ENCODE data around the gene KCNG2. TPM values are rescaled to one million over a fixed set of nuclear protein-coding genes. Genes with fewer than 3 reads are reported as not detected.

Gene KCNG2
- total and polyA plus RNA-seq, 2 of the 8 experiments (the other 6 are each of a cell fraction or from before 2014, with no cell fraction given) = 0.19 to 0.74 TPM

GRCh38 chr18:79766308-79766707, 31.4 kb upstream of the KCNG2 start:
- Histone ChIP-seq H2BK5ac (ENCODE audit: low read depth, low read length) (no peak overlapping the region), H2AK5ac (ENCODE audit: low read depth, low read length) (no peak overlapping the region), H3K9ac (replicated peaks in 1 of 4; ENCODE audit: extremely low read depth in 1 of 4, low read depth in 3 of 4, low read length in 3 of 4) (no peak overlapping the region), H4K8ac (ENCODE audit: extremely low read depth, insufficient read depth, low read length) (no peak overlapping the region), H3K4me3 (ENCODE audit: extremely low read depth in 1 of 4, insufficient read depth in 2 of 4, low read depth in 3 of 4, low read length in 4 of 4) (no peak overlapping the region), H3K36me3 (ENCODE audit: control insufficient read depth in 2 of 4, insufficient read depth in 4 of 4, low read length in 3 of 4) (no peaks in the 10 kb centered on the region), H3K14ac (ENCODE audit: insufficient read length) (no peak overlapping the region), H3K9me3 (ENCODE audit: insufficient read depth in 2 of 2, low read depth in 1 of 2, low read length in 1 of 2) (peaks cover 4 to 16% of the 10 kb centered on the region in 2 experiments), H4K91ac (replicated peaks; ENCODE audit: insufficient read length, low read length) (no peak overlapping the region), H4K20me1 (replicated peaks in 1 of 2; ENCODE audit: control insufficient read depth in 1 of 2, insufficient read depth in 2 of 2, low read length in 2 of 2) (no peaks in the 10 kb centered on the region), H3K18ac (ENCODE audit: extremely low read depth, low read length) (no peak overlapping the region), H3K27ac (ENCODE audit: low read depth, low read length) (no peak overlapping the region), H2BK15ac (ENCODE audit: low read length) (no peak overlapping the region), H3K4ac (replicated peaks; ENCODE audit: insufficient read length, low read depth, low read length) (no peak overlapping the region), H3K4me1 (replicated peaks in 1 of 4; ENCODE audit: control insufficient read depth in 3 of 4, insufficient read depth in 4 of 4, low read length in 3 of 4) (no peaks in the 10 kb centered on the region), H3K23ac (ENCODE audit: insufficient read length) (no peak overlapping the region), H3K27me3 (replicated peaks in 1 of 4; ENCODE audit: control insufficient read depth in 3 of 4, extremely low read depth in 1 of 4, insufficient read depth in 3 of 4, low read length in 3 of 4) (no peaks in the 10 kb centered on the region), H3K23me2 (ENCODE audit: low read depth, low read length) (no peaks in the 10 kb centered on the region), H4K5ac (ENCODE audit: insufficient read length, low read depth, low read length) (no peak overlapping the region), H3K56ac (replicated peaks; ENCODE audit: insufficient read length, low read depth, low read length) (no peak overlapping the region), H2BK120ac (replicated peaks; ENCODE audit: low read depth, low read length) (no peak overlapping the region), H3K79me1 (ENCODE audit: low read depth, low read length) (no peaks in the 10 kb centered on the region), H2BK12ac (ENCODE audit: low read depth, low read length) (no peak overlapping the region), H3K4me2 (ENCODE audit: insufficient read depth in 1 of 2, low read depth in 2 of 2, low read length in 2 of 2) (no peak overlapping the region), H3K79me2 (ENCODE audit: control insufficient read depth in 1 of 2, insufficient read depth in 2 of 2, low read length in 2 of 2) (no peaks in the 10 kb centered on the region), H2BK20ac (ENCODE audit: low read length) (no peak overlapping the region), H2AFZ (ENCODE audit: low read length) (no peak overlapping the region)
- POLR2A ChIA-PET (ENCODE audit: partially characterized antibody) = interaction anchor here (0.5 kb wide), 1 partner anchor 88 kb away, joined by 3 read pairs; no protein-coding TSS in a partner anchor
- DNase-seq (ENCODE audit: low read depth in 1 of 2, low spot score in 2 of 2) = no peak
- 82% methylated on average over 12 of the region's 16 CpGs; no CpG with 5 or more reads in 1 of the 2 experiments for WGBS, 2 experiments (ENCODE audit: extremely low coverage in 1 of 2, insufficient coverage in 1 of 2, insufficient read length in 1 of 2, insufficient replicate concordance in 2 of 2, low coverage in 1 of 2, low lambda C conversion rate in 2 of 2, missing lambda C conversion rate in 1 of 2)
- CTCF ChIA-PET (ENCODE audit: partially characterized antibody) = interaction anchor here (0.7 to 2.0 kb wide), 4 partner anchors 12 to 107 kb away, joined by 3 to 7 read pairs (median 4); no protein-coding TSS in a partner anchor
- no peak for FAIRE-seq
- TF ChIP-seq CBX5 (IDR thresholded peaks at IDR 0.05; ENCODE audit: low read depth, low read length) (no peak), TEAD4 (IDR thresholded peaks at IDR 0.05; ENCODE audit: low read depth, low read length) (no peak), HDAC2 (IDR thresholded peaks at IDR 0.05; ENCODE audit: borderline replicate concordance in 1 of 2, low read depth in 2 of 2, low read length in 2 of 2) (no peak), JUN (IDR thresholded peaks at IDR 0.05; ENCODE audit: low read depth, low read length) (no peak), SIRT6 (IDR thresholded peaks at IDR 0.05; ENCODE audit: low read length) (no peak), SRF (IDR thresholded peaks at IDR 0.05; ENCODE audit: low read depth, low read length) (no peak), KDM1A (IDR thresholded peaks at IDR 0.05; ENCODE audit: borderline replicate concordance, low read length) (no peak), RFX5 (IDR thresholded peaks at IDR 0.05; ENCODE audit: borderline replicate concordance, low read depth, low read length) (no peak), KDM4A (IDR thresholded peaks at IDR 0.05; ENCODE audit: low read depth, low read length, severe bottlenecking) (no peak), CHD2 (IDR thresholded peaks at IDR 0.05; ENCODE audit: low read length) (no peak), CTBP2 (IDR thresholded peaks at IDR 0.05; ENCODE audit: borderline replicate concordance, insufficient read depth, insufficient read length, low read length) (no peak), TBP (IDR thresholded peaks at IDR 0.05; ENCODE audit: low read depth, low read length) (no peak), GABPA (IDR thresholded peaks at IDR 0.05; ENCODE audit: borderline replicate concordance, insufficient read depth, low read length) (no peak), SP4 (IDR thresholded peaks at IDR 0.05; ENCODE audit: low read length) (no peak)

Measured in H1 (cell line).